ENCODE measurements around the gene ATAT1. TPM values are rescaled to one million over a fixed set of nuclear protein-coding genes. Genes with fewer than 3 reads are reported as not detected.

The ATAT1 gene
- 13.2 and 22.2 TPM in 2 replicates for total RNA-seq (2014; rRNA removed; shearing (Covaris generic))

GRCh38 chr6:30626484-30627366, at the start of gene ATAT1:
ATAT1 (plus strand) TSS chr6:30626874.
- peak; percentile 84 for DNase-seq (ENCODE audit: low read depth)

DNA sequence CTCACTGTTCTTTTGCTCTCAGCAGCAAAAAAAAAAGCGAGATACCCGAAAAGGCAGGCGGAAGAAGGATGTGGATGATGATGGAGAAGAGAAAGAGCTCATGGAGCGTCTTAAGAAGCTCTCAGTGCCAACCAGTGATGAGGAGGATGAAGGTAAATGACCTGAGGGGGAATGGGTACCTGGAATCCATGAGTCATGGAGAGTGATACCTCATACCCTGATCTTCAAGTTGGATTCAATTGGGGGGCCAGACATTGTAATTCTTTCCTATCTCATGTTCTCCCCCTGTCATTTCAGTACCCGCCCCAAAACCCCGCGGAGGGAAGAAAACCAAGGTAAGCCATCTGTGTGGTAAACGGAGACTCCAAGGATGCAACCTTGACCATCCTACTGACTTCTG, 48.6 kb upstream of the ATAT1 start:
- DNase-seq (ENCODE audit: low read depth), result no peak

GRCh38 chr6:30583921-30584320, 42.8 kb upstream of the ATAT1 start:
- DNase-seq (ENCODE audit: low read depth), result no peak

- no peak for DNase-seq (ENCODE audit: low read depth)
Observed at GRCh38 chr6:30589754-30590358, 36.8 kb upstream of the ATAT1 start.

GRCh38 chr6:30590509-30590908, 36.2 kb upstream of the ATAT1 start:
- DNase-seq (ENCODE audit: low read depth), result no peak

DNA sequence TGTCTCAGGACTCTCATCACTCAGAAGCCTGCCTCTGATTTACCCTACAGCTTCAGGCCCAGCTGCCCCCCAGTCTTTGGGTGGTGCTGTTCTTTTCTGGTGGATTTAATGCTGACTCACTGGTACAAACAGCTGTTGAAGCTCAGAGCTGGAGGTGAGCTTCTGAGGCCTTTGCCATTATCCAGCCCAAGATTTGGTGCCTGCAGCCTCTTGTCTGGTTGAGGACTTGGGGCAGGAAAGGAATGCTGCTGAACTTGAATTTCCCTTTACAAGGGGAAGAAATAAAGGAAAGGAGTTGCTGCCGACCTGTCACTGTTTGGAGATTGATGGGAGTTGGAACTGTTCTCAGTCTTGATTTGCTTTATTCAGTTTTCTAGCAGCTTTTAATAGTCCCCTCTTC, 35.7 kb upstream of the ATAT1 start:
- peak; percentile 26 for DNase-seq (ENCODE audit: low read depth)

DNA sequence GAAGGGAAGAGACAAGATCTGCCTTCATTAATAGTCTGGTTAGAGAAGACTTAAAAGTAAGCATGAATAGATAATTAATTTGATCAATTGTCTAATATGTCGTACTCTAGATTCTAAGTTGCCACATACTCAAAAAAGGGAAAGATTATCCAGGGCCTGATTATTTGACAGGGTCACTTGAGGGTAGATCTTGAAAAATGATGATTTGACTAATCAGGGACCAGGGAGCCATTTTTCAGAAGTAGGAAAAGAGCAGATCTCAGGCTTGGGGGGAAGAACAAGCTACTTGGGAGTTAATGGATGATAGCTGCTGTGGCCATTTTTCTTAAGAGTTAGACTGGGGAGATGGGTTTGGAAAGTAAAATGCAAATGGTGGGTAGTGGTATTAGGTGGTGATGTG, 34.4 kb upstream of the ATAT1 start:
- DNase-seq (ENCODE audit: low read depth), result no peak

DNA sequence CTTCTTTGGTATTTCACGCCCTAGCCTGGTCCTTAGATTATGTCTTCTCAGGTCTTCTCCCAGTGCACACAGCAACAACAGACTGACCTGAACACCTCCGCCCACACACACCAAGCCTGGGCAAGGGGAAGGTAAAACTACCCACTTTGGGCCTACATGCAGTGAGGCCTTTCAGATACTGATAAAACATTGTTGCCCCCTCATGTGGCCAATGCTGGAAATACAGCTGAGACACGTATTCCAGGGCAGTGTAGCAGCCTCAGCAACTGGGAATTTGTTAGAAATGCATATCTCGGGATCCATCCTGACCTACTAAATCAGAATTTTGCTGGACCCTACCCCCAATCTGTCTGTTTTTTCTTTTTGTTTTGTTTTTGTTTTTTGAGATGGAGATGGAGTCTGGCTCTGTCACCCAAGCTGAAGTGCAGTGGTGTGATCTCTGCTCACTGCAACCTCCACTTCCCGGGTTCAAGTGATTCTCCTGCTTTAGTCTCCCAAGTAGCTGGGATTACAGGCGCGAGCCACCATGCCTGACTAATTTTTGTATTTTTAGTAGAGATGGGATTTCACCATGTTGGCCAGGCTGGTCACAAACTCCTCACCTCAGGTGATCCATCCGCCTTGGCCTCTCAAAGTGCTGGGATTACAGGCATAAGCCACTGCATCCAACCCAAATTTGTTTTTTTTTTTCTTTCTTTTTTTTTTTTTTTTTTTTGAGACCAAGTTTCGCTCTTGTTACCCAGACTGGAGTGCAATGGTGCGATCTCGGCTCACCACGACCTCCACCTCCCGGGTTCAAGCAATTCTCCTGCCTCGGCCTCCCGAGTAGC, 29.1 kb upstream of the ATAT1 start:
- peak; percentile 85 for DNase-seq (ENCODE audit: low read depth)

DNA sequence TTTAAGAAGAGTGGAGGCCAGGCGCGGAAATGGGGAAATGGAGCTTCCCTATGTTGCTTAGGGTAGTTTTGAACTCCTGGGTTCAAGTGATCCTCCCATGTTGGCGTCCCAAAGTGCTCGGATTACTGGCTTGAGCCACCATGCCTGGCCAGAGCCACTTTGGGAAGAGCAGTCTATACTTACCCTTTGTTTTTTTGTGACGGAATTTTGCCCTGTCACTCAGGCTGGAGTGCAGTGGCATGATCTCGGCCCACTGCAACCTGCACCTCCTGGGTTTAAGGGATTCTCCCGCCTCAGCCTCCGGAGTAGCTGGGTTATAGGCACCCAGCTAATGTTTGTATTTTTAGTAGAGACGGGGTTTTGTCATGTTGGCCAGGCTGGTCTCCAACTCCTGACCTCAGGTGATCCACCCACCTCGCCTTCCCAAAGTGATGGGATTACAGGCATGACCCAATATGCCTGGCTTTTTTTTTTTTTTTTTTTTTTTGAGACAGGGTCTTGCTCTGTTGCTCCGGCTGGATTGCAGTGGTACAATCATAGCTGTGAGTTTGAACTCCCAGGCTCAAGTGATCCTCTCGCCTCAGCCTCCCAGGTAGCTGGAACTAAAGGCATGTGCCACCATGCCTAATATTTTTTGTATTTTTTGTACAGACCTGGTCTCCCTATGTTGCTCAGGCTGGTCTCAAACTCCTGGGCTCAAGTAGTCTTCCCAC, 27.6 kb upstream of the ATAT1 start:
- no peak for DNase-seq (ENCODE audit: low read depth)

- DNase-seq (ENCODE audit: low read depth), result no peak
Observed at GRCh38 chr6:30599625-30600324, 26.9 kb upstream of the ATAT1 start.

DNA sequence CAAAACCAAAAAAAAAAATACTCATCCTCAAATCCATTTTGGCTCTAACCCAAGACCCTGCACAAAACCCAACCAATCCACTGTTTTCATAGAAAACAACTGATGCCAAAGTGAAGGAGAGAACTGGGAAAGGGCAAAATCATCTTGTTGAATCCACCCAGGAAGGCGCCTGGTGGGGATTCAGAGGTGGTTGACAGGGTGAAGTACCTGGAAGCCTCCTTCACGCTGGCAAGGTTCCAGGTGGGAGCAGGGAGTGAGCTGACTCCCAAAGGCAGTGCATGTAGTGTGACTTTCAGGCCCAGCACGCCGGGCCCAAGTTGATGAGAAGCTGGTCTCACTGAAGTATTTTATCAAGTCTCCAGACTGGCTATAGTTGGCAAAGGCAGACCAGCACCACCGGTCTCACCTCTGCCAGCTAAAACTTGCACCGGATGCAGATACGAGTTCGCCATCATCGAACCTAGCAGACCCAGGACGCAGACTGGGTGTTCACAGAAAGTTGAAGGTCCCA, 26.2 kb upstream of the ATAT1 start:
- DNase-seq (ENCODE audit: low read depth), result peak; percentile 26

- DNase-seq (ENCODE audit: low read depth), result no peak
Observed at GRCh38 chr6:30601436-30601814, 25.2 kb upstream of the ATAT1 start.

DNA sequence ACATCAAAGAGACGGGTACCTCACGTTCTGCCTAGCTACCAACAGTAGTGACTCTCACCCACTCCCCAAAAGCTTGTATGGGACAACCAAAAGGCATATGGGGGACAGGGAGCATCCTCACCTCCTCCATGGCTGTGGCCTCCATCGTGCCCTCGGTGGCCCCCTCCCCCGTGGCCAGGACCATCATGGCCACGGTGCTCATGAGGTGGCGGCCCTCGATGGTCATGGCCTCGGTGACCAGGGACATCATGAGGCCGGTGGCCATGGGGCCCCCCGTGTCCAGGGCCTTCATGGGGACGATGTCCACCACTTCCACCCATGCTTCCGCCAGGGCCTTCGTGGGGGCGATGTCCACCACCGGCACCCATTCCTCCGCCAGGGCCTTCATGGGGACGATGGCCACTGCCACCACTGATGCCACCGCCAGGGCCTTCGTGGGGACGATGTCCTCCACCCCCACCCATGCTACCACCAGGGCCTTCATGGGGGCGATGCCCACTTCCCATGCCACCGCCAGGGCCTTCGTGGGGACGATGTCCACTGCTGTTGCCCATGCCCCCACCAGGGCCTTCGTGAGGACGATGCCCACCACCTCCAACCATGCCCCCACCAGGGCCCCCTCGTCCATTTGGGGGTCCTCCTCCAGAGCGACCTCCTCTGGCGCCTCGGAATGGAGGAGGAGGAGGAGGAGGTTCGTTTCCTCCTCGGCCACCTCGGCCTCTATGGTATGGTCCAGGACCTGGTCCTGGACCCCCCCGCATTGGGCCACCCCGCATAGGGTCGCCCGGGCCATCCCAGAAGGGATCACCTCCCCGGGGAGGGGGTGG, 24.6 kb upstream of the ATAT1 start:
- DNase-seq (ENCODE audit: low read depth), result no peak

GRCh38 chr6:30603961-30604360, 22.7 kb upstream of the ATAT1 start:
- no peak for DNase-seq (ENCODE audit: low read depth)

DNA sequence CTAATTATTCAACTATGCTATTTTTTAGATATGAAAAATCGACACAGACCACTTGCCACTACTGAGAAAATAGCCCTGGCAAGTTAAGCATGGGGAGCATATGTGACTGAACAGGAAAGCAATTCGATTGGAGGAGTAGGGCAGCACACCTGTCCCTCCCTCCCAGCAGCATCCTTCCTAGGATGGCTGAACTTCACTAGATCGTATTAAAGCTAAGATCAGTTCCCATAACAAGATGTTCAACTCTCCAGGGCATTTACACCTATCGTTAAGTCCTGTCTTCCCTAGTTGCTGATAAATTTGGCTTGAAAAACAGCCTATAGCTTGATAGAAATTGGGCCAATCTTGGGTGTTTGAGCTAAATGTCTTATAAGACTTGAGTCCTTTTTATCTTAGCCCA, 16.6 kb upstream of the ATAT1 start:
- DNase-seq (ENCODE audit: low read depth), result no peak

DNA sequence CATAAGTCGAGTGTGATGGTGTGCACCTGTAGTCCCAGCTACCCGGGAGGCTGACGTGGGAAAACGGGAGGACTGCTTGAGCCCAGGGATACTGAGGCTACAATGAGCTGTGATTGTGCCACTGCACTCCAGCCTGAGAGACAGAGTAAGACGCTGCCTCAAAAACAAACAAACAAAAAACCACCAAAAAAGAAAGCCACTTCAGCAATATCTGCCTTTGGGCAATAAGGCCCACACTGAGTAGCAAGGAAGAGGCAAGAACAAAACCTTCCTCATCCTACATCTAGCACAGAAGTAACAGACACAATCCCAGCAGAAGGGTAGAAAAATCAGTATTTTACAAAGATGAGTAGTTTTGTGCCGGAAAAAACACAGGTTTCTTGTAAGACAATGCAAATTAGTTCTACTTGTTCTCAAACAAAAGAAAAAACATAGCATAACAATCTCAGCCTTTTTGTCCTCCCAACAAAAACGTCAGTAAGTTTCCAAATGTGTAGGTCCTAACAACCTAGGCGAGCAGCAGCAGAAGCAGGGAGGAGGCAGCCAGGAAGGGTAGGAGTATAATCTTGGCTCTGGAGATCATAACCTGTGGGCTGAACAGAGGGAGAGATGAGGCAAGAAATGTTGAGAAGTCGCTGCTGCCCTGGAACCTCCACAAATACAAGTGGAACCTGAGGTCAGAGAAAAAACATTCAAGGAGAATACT, 15.4 kb upstream of the ATAT1 start:
- DNase-seq (ENCODE audit: low read depth), result no peak

DNA sequence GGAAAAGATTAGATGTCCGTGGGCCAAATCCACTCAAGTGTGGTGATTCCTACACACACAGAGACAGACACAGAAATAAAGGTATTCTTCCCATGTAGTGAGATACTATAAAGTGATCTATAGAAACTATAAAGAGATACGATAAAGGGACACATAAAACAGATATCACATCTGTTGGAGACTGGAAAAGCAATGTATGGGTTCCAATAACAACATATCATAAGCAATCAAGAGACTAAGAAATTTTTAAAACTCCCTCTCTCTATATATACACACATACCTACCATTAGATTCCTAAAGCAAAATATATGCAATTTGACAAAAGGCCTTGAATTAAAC, 14.8 kb upstream of the ATAT1 start:
- no peak for DNase-seq (ENCODE audit: low read depth)

DNA sequence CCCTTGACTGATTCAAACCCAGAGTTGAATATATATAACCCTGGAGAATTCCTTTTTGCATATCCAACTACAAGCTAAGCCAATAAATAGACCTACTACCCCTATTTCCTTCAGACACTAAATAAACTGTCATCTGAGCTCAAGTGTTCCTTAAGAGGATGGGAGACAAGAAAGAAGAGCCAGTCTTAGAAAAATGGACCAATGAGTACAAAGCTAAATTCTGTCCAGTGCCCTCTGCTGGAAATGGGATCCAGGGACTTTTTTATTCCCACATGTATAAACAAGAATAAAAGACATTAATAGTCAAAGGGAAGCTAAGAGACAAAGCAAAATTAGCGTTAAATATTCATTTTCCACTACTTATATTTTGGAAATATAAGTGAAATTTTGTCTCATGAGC, 14.5 kb upstream of the ATAT1 start:
- DNase-seq (ENCODE audit: low read depth), result peak; percentile 55

DNA sequence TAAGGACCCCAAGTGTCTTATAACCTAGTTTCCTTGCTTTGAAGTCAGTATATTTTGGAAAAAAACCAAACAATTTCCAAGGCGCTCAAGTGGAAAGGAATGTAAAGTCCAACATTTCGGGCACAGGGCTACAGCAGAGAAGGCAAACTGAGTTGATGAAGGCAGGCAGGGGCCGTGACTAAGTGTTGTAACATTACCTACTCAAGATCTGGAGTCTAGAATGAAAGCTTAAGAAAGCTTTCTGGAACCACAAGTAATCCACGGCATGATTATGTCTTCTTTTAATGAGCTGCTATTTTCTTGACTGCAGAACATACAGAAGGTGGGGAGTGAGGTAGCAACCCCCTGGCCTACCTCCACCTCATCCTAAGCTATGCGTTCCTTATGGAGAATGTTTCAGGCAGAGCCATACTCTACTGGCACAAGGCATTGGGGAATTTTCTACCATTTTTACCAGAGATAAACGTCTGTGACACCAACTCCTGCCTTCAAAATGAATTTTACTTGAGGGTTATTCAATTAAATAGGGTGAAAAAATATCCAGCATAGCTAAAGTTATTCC, 13.9 kb upstream of the ATAT1 start:
- DNase-seq (ENCODE audit: low read depth), result peak; percentile 91

Measured in M059J (cell line).